ENCODE measurements around the gene CACNA1D.

CACNA1D gene

DNA sequence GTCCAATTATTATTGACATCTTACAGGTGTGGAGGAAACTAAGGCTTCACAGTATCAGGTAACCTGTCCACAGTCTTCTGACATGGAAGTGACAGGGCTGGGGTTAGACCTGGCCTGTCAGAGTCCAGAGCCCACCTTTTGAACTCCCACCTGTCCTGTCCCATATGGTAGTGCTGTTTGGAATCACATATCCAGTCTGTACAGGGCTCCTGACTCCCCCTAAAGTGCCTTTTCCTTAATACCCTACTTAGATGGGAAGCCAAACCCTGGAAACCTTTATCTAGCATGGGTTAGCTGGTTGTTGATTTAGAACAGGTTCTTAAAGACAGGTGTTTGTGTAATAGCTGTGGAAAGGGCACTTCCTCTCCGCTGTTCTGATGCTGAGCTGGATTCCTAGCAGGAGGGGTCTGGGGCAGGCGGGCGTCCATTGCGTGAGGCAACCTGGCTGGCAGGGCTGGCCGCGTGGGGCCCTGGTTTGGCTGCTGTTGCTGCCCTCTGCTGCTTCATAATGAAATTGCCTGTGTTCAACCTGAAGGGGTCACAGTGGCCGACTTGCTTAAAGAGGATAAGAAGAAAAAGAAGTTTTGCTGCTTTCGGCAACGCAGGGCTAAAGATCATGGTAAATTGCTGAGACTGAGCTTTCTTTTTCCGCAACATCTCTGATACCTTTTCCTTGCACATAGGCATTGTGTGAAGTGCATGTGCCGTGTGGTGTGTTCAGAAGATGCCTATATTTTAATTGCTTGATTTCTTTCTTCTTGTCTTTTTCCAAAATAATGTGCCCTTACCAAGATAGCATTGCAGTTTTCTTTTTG, 215.7 kb downstream of the CACNA1D start:
- FAIRE-seq, result no peak
- DNase-seq (ENCODE audit: low spot score), result peak; percentile 79

DNA sequence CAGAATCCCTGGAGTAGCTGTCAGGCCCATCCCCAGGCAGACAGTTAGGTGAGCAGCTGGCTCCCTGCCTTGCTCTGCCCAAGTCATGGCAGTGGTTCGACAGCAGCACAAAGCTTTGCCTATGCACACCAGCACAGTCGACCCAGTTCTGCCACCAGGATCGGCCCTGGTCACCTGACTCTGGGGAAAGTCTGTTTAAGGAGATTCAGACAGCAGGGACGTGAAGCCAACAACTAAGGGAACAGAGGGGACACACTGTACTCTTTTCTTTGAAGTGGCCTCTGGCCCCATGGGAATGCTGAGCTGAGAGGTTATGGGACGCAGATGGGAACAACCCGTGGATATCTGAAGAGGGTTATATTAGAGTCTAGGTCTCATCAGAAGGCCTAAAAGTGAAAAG, 217.0 kb downstream of the CACNA1D start:
- DNase-seq (ENCODE audit: low spot score), result no peak
- no peak for FAIRE-seq

DNA sequence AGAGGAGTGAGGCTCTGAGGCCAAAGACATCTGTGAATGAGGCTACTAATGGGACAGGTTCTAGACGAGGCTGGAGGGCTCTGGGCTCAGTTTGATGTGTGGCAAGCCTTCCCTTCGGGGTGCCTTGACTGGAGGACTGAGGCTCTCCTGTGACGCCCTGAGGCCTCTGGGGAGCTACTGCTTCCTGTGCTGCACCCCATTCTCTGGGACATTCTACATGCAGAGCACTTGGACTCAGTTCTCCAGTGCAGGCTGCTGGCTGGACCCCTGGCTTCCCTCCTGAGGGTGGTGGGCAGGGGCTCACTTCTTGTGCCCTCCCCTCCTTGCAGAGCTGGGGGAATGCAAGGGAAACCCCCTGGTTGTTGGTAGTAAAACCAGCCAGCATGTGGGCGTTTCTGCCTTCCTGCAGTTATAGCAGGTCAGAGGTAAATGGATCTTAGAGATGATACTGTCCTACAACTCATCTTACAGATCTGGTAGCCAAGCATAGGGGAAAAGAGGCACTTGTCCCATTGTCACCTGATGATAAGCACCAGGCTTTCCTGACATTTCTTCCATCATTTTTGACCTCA, 218.5 kb downstream of the CACNA1D start:
- DNase-seq (ENCODE audit: low spot score) (no peak), FAIRE-seq (no peak)

DNA sequence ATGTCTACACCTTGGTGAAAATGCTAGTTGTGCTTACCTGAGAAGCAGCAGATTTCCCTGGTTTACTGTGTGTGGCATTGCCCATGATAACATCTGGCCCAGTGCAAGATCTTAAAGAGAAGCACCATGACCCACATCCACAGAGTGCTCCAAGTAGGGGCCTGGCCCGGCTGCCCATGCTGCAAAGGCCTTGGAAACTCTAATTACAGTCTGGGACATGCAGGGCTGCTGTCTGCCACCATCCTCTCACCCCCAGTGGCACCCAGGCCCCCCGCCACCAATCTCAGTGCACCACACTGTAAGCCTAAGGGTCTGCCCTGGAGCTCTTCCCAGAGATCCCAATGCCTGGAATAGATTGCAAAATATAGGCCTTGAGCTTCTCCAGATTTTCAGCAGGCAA, 219.2 kb downstream of the CACNA1D start:
- FAIRE-seq (no peak), DNase-seq (ENCODE audit: low spot score) (no peak)

DNA sequence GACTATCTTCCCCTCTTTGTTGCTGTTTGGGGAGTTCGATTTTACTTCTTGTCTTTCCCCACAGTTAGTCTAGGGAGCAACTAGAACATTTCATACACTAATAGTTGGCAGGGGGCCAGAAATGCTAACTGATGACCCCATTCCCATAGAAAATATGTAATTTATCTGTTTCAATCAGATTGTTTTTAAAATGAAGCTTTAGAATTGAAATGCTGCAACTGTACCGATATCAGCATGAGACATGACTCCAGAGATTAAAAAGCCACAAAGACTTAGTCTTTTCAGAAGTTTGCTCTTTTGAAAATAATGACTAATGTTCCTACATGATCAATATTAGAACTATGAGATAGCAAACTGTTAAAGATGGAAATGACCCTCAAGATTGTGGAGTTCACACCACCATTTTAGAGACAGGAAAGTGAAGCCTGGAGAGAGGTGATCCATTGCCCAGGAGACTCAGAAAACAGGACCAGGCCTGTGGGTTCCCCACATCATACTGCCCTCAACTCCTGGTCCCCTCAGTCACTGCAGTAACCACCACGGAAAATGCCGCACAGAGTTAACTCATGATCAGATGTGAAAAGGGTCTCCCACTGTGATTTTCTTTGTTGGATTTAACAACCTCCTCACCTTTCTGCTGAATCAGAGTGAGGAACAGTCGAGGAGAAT, 221.5 kb downstream of the CACNA1D start:
- no peak for FAIRE-seq
- DNase-seq (ENCODE audit: low spot score), result no peak

DNA sequence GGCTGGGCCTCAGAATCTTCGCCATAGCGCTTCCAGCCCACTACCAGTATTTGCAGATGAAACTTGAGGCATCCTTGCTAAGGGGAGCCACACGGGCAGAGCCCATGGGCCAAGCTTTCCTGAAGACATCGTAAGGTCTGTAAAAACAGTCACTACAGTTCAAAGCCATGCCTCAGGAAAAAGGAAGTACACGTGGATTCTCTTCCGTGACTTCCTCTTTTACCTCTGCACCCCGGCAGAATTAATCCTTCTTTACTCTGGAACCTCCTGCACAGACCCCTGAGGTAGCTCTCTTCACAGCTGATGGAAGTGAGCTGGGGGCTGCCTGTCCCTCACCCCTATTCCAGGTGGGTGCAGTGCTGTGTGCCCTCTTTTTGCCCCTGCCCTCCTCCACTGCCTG, 222.6 kb downstream of the CACNA1D start:
- DNase-seq (ENCODE audit: low spot score) (no peak), FAIRE-seq (no peak)

DNA sequence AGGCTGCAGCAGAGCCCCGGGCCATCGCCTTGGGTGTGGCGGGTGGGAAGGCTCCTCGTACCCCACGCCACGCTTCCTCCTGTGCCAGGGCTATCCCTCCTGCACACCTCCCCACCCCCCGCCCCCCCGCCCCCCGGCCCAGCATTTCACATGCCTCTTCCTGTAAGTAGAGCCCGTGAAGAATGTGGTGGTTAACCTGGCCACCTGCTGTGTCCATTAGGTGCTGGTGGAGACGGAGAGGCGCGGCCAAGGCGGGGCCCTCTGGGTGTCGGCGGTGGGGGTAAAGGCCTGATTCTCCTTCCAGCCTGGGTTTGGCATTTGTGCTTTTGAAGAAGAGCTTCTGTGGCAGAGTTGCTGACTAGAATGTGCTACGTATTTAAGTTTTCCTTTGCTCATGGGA, 224.1 kb downstream of the CACNA1D start:
- no peak for DNase-seq (ENCODE audit: low spot score)
- no peak for FAIRE-seq

DNA sequence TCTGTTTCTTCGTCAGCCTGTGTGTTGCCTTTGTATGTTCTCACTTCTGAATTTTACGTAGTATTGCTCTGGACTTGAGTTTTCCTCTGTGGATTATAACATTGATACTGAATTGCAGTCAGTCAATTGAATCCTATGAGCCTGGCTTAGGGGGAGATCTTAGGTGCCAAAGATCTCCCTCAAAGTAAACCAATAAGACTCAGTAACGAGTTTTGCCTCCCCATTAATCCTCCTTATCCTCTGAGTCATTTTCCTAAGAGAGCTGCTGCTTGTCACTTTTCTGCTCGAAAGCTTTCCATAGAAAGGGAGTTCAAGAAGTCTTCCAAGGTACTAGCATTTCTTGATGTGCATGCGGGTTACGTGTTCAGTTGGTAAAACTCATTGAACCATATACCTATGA, 225.4 kb downstream of the CACNA1D start:
- FAIRE-seq, result no peak
- no peak for DNase-seq (ENCODE audit: low spot score)

DNA sequence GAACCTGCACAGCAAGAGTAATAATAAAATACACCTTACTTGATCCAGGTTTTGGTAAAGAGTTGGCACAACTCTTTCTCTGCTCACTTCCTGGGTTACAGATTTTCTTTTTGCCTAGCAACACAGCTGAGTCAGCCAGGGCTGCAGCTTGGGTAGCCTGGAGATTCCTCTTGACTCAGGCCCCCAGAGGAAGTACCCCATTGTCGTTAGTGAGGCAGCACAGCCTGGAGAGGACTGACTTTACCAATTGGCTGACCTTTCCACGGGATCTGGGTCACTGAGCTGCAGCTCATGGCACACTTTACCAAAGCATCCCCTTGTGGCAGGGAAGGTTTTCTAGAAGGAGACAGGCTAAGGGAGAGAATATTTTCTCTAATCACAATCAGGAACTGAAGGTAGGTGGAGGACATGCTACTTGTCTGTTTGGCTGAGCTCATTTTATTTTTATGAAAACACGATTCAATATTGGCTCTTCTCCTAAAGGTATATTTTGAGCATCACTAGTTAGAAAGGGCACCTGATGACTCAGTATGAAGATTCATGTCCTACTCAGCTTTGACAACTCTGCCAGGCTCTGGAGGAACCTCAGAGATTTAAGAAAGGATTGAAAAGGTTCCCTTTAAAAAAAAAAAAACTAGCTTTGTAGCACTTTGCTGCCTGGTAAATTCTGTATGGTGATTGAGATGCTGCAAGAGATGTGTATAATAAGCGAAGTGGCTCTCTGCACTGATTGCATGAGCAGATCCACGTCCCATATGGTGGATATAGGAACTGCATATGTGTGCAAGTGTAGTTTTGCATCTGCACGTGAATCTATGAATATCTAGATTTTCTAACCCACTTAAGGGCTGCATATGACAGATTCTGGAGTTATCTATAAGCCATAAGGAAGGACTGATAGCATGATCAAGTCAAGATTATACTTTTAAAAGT, 227.0 kb downstream of the CACNA1D start:
- FAIRE-seq (no peak), DNase-seq (ENCODE audit: low spot score) (no peak)

DNA sequence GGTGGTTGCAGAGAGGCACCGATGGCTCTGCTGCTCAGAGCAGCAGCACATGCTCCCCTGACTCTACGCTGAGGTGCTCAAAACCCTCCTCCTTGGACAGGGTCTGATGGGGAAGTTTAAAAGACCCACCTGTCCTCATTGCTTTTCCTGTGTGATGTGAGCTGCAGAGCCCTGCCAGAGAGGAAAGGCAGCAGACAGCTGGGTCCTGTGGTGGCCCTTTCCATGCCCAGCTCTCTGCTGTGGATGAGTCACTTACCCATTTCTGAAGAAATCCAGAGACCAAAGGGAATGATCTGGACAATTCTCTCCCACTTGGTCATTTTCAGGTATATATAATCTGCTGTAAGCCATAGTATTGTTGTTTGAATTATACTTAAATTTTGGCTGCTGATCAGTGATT, 230.2 kb downstream of the CACNA1D start:
- FAIRE-seq, result no peak
- no peak for DNase-seq (ENCODE audit: low spot score)

DNA sequence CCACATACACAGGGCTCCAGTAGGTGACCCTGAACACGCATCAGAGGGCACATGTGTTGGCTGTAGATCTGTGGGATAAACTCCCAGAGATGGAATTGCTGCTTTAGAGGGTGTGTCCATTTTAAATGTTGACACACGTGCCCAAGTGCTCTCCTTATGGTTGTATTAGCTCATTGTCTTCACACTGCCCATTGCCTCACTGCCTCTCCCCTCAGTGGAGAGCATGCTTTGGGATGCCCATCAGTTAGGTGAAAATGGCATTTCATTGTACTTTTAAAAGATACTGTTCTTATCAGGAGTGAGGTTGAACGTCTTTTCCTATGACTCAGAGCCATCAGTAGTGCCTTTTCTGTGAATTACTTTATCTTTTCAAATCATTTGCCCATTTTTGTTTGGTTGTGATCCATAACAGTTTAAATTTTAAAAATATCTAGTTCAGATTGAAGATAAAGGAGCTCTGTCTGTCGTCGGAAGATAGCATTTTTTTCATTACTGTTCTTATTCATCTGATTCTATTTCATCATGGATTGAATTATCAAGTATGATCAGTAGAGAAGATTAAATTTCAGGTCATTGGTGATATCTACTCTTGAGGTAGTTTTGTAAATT, 231.1 kb downstream of the CACNA1D start:
- no peak for FAIRE-seq

DNA sequence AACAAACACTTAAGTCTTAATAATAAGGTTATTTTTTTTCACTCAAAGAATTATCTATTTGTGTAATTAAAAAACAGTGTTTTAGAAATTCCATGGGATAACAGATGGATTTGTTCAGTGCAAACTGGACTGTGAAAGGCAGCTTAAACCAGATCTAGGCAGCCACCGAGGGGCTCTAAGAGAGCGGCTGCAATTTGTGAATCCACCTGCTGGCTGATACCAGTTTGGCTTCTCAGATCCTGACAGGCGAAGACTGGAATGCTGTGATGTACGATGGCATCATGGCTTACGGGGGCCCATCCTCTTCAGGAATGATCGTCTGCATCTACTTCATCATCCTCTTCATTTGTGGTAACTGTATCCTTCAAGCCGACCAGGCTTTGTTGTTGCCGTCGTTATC, 232.2 kb downstream of the CACNA1D start:
- no peak for DNase-seq (ENCODE audit: low spot score)
- peak; percentile 30 for FAIRE-seq

More for the DNA sequence above, 231.1 kb downstream of the CACNA1D start:
- DNase-seq (ENCODE audit: low spot score), result no peak

DNA sequence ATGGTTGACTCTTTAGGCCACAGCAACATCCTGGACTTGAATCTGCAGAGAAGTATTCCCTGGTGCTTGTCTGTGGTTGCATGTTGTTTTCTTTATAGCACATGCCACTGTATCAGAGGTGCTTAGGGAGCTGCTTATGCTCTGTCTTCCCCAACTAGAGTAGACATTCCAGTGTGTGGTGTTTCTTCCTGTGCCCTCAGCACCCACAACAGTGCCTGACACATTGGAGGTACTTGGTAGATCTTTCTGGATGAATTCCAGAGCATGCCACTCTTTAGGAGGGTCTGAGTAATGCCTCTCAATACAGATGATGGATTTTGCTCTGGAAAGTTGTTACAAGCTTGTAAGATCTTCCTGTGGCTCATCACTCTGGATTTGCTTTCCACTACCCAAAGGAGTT, 234.2 kb downstream of the CACNA1D start:
- DNase-seq (ENCODE audit: low spot score) (no peak), FAIRE-seq (no peak)

DNA sequence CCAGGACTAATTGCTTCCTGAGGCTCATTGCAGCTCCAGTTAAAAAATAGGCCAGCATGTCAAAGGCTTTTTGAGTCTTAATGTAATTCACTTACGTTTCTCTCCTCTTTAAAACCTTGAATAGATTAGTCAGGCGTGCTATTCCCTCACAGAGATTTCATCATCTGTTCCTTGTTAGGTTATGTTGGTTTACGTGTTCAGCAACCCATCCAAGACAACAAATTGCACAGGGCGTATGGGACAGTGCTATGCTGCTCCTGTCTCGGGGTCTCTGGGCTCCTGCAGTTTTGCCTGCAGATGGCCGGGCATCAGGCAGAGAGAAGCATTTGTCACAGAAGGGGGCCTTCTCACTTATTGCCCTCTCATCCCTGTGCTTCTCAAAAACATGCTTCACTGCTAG, 234.7 kb downstream of the CACNA1D start:
- FAIRE-seq, result no peak

DNA sequence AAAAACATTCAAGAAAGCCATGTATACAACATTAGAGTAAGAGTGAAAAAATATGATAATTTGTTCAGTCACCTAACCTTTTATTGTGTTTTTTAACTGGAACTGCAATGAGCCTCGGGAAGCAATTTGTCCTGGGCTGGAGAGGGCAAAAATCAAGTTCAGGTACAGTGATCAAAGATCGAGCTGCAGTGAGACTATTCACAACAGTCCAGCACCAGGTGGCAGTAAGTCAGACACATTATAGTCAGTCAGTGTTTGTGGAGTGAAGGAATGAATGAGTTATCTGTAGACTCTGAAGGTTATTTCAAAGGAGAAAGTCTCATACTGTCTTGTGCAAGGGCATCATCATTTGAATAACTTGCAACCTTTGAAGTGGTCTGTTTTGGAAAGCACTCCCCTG, 235.2 kb downstream of the CACNA1D start:
- no peak for DNase-seq (ENCODE audit: low spot score)
- FAIRE-seq, result no peak

More for the DNA sequence above, 234.7 kb downstream of the CACNA1D start:
- DNase-seq (ENCODE audit: low spot score), result no peak

DNA sequence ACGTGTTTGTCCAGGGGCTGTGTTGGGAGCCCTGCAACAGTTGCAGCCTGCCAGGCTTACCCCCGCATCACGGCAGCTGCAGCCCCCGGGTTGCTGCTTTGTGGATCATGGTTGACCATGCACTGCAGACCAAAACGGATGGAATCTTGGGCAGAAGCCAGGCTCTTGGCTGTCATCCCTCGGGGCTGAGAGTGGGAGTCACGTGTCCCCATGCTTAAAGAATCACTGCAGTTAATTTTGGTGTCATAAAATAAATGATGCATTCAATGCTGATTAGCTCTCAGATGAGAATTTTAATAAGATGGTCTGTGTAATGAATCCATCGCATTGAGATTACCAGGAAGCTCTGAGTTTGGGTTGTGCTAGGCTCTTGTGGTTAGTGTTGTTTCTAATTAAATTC, 236.2 kb downstream of the CACNA1D start:
- FAIRE-seq, result no peak
- DNase-seq (ENCODE audit: low spot score), result no peak

DNA sequence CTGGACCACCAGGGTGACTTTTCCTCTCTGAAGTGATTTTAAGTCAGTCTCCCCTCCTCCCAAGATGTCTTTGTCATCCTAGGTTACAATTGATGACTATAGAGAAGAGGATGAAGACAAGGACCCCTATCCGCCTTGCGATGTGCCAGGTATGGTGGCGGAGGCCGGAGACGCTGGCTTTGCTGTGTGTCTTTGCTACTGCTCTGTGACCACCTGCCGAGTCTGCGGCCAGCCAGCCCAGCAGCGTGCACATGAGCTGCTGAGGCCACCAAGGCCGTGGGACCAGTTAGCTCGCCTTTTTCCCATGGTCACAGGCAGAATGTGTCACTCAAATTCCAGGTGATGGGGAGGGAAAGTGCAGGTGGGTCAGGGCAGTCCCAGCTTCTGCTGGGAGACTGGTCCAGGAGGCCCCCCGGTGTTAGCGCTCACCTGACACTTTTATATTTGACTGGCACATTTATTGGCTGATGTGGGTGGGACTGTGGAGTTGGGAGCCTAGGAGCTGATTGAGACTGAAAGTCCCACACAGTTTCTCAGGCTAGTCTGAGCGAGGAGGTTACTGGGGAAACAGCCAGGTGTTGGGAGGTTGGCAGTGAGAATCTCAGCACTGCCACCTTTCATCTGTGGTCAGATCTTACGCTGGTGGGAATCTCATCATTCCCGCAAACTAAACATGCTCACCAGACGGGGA, 237.7 kb downstream of the CACNA1D start:
- DNase-seq (ENCODE audit: low spot score) (no peak), FAIRE-seq (no peak)

DNA sequence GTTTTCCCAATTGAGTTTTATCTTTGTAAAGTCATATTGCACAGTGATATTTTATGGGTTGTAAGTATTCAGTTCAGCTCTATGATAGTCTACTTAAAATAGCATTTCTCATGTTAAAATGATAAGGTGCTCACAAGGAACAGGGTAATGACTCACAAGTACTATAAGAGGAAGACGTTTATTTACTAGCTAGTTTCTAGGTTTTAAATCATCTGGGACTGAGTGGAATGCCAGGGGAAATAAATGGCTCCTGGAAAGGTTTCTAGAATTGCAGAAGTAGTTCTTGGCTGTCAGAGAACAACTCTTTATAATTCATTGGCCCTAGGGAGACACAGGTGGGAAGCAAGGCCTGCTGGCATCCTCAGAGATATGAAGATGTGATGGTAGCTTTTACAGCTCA, 239.0 kb downstream of the CACNA1D start:
- DNase-seq (ENCODE audit: low spot score), result no peak
- FAIRE-seq, result no peak

DNA sequence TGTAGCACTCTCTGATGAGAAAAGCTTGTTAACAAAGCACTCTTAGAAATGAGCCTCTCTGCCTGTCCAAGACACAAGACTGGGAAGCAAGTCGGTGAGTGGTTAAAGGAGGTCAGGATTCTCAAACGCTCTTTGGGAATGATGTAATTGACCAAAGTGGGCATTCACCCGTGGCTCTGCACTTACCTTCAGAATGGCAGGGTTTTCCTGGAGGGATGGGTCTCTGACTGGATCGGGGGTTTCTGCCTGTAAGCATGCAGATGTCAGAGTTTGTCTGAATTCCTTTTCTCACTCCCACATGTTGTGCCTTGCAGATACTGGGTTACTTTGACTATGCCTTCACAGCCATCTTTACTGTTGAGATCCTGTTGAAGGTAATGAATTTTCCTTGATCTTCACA, 245.6 kb downstream of the CACNA1D start:
- FAIRE-seq (no peak), DNase-seq (ENCODE audit: low spot score) (no peak)

DNA sequence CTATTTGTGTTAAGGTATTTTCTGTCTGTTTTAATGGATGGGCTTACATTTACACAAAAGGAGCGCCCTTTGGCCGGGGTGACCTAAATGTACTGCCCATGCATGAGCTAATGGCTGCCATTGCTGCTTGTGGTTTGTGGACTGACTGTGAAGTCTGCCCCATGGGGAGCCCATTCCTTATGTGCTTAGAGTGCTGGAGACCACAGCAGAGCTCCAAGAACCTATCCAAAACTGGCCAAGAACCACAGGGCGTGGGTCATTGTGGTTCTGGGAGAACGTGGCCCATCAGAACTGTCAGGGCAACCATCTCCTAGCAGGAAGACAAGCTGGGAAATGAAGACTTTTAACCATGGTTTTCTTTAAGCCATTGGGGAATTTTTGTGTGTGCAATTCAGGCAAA, 246.5 kb downstream of the CACNA1D start:
- DNase-seq (ENCODE audit: low spot score), result no peak
- no peak for FAIRE-seq

DNA sequence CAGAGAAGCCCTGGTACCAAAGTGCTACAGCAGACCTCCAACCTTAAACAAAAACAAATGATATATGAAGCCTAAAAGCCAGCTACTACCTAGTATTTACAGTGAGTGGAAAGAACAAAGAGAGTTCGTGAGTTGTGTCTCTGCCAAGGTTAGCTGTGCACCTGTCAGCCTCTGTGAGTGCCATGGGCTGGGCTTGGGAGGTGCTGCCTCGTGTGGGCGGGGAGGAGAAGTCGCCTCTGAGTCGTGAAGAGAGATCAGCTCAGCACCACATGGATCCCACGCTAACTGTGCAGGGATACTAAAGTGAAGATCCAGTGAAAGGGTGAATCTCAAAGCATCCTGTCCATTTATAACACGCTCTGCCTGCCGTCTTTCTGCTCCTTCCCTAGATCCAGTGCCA, 249.9 kb downstream of the CACNA1D start:
- FAIRE-seq (no peak), DNase-seq (ENCODE audit: low spot score) (no peak)
